Activated CD4-positive, CD25-positive, alpha-beta regulatory T cell treated with anti-CD3 and anti-CD28 coated beads, Interleukin-2, amount 50 U/mL, for 16 hours (primary cell): Measurements from ENCODE around the gene CLIP2.
"Not testable (repeated sequence)": the region's sequence is repeated elsewhere in the genome, so short reads cannot be mapped to it uniquely, and the experiment has no call there.

Experiments used
- DNase-seq: peaks from one replicate; pipeline ENCODE4 v3.0.0-alpha.2; 2020; ENCODE audit warnings: low read depth, low spot score

CLIP2 gene

DNA sequence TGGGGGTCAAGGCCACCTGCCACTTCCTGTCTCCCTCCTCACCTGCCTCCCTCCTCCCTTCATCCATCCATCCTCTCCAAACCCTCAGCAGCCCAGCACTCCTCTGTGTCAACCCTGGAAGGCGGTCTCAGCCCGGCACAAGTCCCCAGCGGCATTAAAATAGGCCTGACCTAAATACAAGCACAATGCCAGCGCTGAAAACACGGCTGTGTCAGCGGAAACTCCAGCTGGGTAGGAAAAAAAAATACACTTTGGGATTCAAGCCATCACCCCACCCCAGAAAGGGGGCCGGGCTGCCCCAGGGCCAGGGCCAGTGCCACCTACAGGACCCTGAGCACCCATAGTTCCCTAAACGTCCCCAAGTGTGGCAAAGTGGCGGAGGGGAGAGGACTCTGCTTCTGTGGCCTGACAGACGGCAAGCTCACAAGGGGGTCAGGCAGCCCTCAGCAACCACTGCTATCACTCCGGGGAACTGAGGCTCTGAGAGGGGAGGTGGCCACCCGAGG, 141.8 kb downstream of the CLIP2 start:
- DNase-seq = no peak

DNA sequence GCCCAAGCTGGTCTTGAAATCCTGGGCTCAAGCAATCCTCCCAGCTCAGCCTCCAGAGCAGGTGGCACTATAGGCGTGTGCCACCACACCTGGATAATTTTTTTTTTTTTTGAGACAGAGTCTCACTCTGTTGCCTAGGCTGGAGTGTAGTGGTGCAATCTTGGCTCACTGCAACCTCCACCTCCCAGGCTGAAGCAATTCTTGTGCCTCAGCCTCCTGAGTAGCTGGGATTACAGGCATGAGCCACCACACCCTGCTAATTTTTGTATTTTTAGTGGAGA, 148.0 kb downstream of the CLIP2 start:
- not testable (repeated sequence) for DNase-seq

DNA sequence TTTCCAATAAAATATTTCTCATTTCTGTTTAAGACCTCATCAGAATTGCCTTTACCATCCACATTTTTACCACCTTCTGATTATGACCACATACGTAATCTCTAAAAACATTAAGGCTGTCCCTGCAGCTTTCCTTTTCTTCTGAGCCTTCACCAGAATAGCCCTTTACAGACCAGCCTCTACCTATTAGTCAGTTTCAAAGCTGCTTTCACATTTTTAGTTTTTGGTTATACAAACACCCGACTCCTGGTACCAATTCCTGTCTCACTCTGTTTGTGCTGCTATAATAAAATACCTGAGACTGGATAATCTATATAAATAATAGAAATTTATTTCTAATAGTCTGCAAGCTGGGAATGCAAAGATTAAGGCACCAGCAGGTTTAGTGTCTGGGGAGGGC, 149.1 kb downstream of the CLIP2 start:
- no peak for DNase-seq

DNA sequence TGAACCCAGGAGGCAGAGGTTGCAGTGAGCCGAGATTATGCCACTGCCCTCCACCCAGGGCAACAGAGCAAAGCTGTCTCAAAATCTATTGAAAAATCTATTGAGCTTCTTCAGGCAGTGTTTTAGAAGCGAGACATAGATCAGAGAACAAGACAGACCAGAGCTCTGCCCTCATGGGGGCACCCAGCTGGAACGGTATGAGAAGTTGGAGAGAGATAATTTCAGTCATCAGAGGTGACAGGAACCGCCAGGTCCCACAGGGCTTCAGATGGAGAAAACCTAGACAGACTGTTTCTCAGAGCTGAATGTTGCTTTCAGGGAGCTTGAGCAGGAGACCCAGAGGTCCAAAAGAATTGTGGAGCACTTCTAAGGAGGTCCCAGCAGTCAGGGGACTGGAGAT, 150.3 kb downstream of the CLIP2 start:
- DNase-seq = no peak

DNA sequence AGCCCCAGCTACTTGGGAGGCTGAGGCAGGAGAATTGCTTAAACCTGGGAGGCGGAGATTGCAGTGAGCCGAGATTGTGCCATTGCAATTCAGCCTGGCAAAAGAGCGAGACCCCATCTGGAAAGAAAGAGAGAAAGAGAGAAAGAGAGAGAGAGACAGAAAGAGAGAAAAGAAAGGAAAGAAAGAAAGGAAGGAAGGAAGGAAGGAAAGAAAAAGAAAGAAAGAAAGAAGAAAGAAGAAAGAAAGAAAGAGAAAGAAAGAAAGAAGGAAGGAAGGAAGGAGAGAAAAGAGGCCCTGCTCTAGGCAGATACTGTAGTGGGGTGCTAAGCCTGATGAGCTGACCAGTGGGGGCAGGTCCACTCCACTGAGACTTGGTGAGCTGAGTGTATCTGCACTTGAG, 150.9 kb downstream of the CLIP2 start:
- DNase-seq = not testable (repeated sequence)

DNA sequence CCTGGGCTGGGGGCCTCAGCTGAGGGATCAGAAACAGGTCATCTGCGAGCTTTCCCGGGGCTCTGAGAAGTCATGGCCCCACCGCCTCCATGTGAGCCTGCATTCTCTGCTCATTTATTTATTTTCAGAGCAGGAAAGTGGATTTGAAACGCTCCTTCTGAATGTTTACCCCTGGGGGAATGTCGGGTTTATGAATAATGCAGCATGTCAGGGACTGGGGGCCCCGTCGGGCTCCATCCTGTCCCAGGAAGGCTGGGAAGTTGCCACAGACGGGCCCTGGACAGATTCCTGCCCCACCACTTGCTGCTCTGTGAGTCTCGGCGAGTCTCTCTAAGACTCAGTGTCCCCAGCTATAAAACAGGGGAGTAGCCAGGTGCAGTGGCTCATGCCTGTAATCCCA, 152.6 kb downstream of the CLIP2 start:
- no peak for DNase-seq

DNA sequence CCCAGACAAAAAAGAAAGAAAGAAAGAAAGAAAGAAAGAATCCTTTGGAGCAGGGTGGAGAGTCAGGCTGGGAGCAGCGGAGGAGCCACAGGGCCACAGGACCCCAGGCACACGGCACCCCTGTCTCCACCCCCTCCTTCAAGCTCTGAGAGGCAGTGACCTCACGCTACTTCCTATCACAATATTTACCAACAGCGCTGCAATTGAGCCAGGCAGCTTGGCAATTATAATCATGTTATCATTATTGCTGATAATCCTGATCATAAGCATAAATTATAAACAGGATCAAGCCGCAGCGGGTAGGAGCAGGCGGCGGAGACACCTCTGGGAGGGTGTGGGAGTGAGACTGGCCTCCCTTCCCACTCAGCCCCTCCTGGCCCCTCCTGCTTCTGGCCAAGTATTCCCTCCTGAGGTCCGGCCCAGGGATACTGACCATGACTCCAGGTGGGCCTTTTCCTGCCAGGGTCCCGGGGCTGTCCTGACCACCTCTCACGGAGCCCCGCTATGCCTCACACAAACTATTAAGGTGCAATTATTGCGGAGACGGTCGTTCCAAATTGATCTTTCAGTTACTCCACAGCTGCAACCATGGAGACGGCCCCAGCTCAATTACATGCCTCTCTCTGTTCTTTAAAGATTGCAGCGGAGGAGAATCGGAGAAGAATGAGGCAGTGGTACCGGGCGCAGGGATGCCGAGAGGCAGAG, 154.5 kb downstream of the CLIP2 start:
- no peak for DNase-seq

DNA sequence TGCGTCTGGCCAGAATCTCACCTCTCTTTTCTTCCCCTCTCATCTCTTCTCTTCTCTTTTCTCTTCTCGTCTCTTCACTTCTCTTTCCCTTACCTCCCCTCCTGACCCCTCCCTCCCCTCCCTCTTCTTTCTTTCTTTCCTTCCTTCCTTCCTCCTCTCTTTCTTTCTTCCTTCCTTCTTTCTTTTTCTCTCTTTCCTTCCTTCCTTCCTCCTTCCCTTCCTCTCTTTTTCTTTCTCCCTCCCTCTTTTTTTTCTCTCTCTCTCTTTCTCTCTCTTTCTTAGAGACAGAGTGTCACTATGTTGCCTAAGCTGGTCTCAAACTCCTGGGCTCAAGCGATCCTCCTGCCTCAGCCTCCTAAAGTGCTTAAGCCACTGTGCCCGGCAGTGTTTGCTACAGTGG, 159.9 kb downstream of the CLIP2 start:
- no peak for DNase-seq

DNA sequence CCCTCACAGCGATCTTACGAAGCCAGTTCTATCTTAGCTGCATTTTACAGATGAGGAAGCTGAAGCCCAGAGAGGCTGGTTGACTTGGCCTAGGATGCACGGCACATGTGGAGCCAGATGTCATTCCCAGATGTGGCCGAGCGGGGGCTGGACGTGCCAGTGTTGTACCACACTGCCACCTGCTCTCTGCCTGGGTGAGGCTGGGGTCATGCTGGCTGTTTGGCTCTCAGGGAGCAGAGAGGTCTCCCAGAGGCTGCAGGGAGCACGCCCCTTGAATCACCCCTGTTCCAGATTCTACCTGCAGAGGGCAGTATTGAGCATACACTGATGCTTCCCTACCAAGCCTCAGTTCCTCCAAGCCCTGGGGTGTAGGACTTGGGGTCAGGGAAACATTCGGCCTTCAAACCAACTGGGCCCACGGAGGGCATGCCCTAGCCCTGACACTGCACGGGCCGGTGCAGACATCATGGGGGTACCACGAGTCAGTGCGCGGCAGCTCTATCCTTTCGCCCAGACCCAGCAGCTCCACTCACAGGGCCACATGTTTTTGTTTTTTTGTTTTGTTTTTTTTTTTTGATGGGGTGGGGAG, 160.7 kb downstream of the CLIP2 start:
- peak; percentile 47 for DNase-seq

DNA sequence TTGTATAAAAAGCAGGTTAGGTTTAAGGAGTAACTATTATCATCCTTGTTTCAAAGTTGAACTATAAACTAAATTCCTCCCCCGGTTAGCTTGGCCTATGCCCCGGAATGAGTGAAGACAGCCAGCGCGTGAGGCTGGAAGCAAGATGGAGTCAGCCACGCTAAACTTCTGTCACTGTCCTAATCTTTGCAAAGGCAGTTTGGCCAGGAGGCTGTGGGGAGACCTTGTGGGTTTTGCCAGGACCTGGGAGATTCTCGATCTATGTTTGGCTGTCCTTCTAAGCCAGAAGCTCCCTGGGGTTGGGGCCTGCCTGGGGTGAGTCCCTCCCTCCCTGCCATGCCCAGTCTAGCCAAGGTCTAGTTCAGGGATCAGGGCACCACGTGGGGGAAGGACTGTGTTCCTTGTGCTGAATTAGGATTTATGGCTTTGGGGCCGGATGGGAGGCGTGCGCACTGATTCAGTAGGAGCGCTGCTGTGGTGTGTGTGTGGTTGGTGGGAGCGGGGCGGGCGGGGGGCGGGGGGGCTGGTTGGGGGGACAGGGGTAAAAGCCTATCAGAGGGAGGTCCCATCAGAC, 163.6 kb downstream of the CLIP2 start:
- DNase-seq = no peak

DNA sequence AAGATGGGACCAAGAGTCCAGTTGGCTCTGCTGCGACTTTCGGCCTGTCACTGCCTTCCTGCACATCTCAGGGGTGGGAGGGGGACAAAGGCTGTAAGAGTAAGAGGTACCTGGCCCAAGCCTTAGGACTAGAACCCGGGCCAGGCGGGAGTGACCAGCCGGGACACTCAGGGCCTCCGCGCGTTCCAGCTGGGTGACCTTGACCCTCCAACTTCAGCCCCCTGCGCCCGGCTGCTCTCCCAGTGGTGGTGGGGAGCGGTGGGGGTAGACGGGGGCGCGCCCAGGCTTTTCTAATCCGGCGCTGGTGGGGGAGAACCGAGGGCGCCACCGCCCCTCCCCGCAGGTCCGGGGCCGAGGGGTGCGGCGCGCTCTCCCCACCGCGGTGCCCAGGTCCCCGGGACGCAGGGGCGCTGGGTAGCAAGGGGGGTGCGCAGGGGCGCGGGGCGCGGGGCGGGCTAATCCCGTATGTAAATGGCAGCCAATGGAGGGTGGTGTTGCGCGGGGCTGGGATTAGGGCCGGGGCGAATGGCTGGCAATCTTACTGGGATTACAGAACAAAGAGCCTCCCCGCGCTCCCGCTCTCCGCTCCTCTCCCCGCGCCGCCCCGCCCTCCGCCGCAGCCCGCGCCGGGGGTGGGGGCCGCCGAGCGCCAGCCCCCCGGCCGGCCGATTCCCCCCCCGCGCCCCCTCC, 164.3 kb downstream of the CLIP2 start, which contains the start of gene GTF2IRD1:
TSS of gene GTF2IRD1 (plus strand) at position 585 of the 690 bp plus-strand sequence. CDS start 54,175 bp downstream, outside the sequence.
- no peak for DNase-seq

DNA sequence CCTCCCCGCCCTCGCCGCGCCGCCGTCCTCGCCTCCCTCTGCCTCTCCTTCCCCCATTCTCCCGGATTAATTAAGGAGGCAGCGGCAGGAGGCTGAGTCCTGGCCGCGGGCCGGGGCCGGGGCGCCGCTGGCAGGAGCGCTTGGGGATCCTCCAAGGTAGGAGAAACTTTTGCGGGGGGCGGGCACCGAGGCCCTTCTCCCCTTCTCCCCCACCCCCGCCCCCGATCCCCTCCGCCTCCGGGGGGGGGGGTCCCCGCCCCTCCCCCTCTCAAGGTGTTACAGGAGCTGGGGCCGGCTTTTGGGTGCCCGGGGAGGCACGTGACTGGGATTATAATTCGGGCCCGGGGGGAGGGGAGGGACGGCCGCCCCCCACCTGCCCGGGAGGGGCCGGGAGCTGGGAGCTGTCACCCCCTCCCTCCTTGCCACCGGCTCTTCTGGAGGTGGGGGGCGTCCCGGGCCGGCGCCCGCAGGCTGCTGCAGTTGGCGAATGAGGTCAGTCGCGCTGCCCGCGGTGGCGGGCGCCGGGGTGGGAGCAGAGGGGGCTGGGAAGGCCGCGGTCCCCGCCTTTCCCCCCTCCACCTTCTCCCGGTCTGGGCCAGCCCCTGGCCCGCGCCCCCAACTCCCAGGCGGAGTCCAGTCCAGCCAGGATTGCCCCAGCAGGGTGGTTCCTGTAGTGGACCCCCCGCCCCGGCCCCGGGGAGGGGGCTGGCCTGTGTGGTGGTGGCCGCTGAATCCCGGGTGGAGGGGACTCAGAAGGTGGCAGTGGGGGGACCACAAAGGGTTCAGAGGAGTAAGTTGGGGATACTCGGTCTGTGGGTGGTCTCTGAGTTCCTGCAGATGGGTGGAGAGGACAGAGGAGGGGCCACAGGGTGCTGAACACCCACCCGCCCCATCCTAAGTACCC, 165.1 kb downstream of the CLIP2 start:
- no peak for DNase-seq

DNA sequence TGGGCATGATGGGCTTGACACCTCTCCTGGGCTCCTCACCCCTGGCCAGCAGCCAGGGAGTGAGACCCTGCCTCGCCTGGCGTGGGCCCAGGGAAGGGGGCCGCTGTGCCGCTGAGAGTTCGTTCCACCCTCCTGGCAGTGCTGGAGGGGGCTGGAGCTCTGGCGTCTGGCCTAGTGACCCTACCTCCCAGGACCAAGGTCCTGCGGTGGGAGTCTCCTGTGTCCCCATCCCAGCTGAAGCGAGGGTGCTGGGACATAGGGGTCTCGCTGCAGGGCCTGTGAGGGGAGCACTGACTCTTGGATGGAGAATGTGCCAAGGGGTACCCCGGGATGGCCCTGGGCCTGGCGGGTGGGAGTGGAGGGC, 165.7 kb downstream of the CLIP2 start:
- DNase-seq = no peak

DNA sequence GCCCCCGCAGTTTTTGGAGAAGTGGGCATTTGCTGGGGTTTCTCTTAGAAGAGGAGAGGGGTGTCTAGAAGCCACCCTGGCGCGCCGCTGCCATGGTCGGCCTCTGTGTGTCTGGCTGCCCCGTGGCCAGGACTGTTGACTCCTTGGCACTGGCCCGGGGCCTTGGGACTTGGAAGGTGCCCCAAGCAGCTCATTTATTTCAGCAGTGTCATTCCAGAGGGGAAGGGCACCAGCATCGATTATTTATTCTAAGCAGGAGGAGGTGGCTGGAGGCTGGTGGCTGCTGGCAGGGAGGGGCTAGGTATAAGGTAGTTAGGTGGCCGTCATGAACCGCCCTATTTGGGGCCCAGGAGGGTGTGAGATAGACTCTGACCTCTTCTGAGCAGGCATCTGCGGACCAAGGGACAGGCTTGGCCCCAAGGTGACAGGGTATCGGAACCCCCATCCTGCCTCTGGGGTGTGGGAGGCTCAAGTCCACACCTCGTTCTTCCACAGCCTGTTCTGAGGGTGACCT, 166.1 kb downstream of the CLIP2 start:
- DNase-seq = no peak
